ENCODE results near the gene MARVELD2.

- TF ChIP-seq CTCF (IDR thresholded peaks at IDR 0.05; ENCODE audit: insufficient read depth, low read depth, low read length) (no peak), EZH2 (IDR thresholded peaks at IDR 0.05; ENCODE audit: insufficient read depth, low read length) (no peak)
Observed at GRCh38 chr5:69378376-69378775, 36.5 kb upstream of the MARVELD2 start.

Measured in astrocyte (in vitro differentiated cells and primary cell).